Naive thymus-derived CD8-positive, alpha-beta T cell (primary cell): ENCODE results near the gene CAMTA1. TPM values are rescaled to one million over a fixed set of nuclear protein-coding genes. Genes with fewer than 3 reads are reported as not detected.

Source experiments
- ATAC-seq, 2 donors: fragments of 150-1000 bp; cut with Tn5 transposase in 1 of 2; sonication (Bioruptor Pico), chemical (Tn5 transposase) in 1 of 2; 1 replicate in 1 of 2; 2 replicates in 1 of 2; pipeline ENCODE4 v1.10.0; 2021; ENCODE audit warnings: mild to moderate bottlenecking in 2 of 2, moderate library complexity in 2 of 2
- POLR2A ChIA-PET: fragments of 350-600 bp; sonication (Branson Sonifier 250); formaldehyde crosslinking; loops from one replicate; lab custom pipeline; 2021; ENCODE audit warnings: antibody characterized with exemption; lab: Charles Lee
- DNase-seq, 10 donors: peaks; one replicate each; pipeline versions ENCODE4 v3.0.0 to v3.0.0-alpha.2; 2020 to 2022
- H3K27ac Mint-ChIP-seq, 10 donors: one replicate each; pipeline ENCODE4 v1.8.0; 2020 to 2022; ENCODE audit warnings: mild to moderate bottlenecking in 10 of 10, mixed read lengths in 10 of 10, moderate library complexity in 4 of 10, inconsistent platforms in 1 of 10
- H3K27me3 Mint-ChIP-seq, 5 donors: one replicate each; pipeline ENCODE4 v1.8.0; 2021 to 2022; ENCODE audit warnings: mixed read lengths in 5 of 5
- H3K36me3 Mint-ChIP-seq, 3 donors: one replicate each; pipeline ENCODE4 v1.8.0; 2020 to 2022; ENCODE audit warnings: mixed read lengths in 3 of 3, mild to moderate bottlenecking in 2 of 3, inconsistent platforms in 1 of 3
- H3K4me1 Mint-ChIP-seq, 4 donors: one replicate each; pipeline ENCODE4 v1.8.0; 2021 to 2022; ENCODE audit warnings: mixed read lengths in 4 of 4
- H3K4me3 Mint-ChIP-seq, 10 donors: one replicate each; pipeline ENCODE4 v1.8.0; 2020 to 2022; ENCODE audit warnings: mild to moderate bottlenecking in 10 of 10, mixed read lengths in 10 of 10, moderate library complexity in 6 of 10, inconsistent platforms in 1 of 10
- H3K9me3 Mint-ChIP-seq, 9 donors: one replicate each; pipeline ENCODE4 v1.8.0; 2020 to 2022; ENCODE audit warnings: mixed read lengths in 9 of 9, mild to moderate bottlenecking in 3 of 9, inconsistent platforms in 1 of 9, moderate library complexity in 1 of 9
- polyA plus RNA-seq, 3 donors: library from polyadenylated mRNA; unstranded; fragments of 300-500 nt; fragmentation: Illumina TruSeq; gene quantifications; one replicate each; pipeline ENCODE4 v1.2.3, GENCODE V29; 2021
- total RNA-seq, 8 experiments: library from RNA in 2 of 8; stranded (reverse) in 2 of 8; gene quantifications; one replicate each; pipeline ENCODE4 v1.2.3 and lab custom pipeline; 2021 to 2026

CAMTA1 gene
- total and polyA plus RNA-seq, 5 experiments from 2014 or later = 32.6 to 78.3 (median 47.3) TPM

- Mint-ChIP-seq H3K27ac (no peak overlapping the region), H3K4me1 (no peaks in the 10 kb centered on the region), H3K27me3 (peaks cover 0 to 3% (median 0%) of the 10 kb centered on the region in 5 donors), H3K9me3 (no peaks in the 10 kb centered on the region), H3K4me3 (no peak overlapping the region), H3K36me3 (no peaks in the 10 kb centered on the region)
- ATAC-seq (no peak), DNase-seq (no peak)
- POLR2A ChIA-PET = no interaction called here
Measured at GRCh38 chr1:7476402-7476801, 691.1 kb downstream of the CAMTA1 start.

GRCh38 chr1:7476861-7477547 lies 691.8 kb downstream of the CAMTA1 start:
- Mint-ChIP-seq H3K36me3 (no peaks in the 10 kb centered on the region), H3K27me3 (peaks cover 0 to 2% (median 0%) of the 10 kb centered on the region in 5 donors), H3K4me1 (no peaks in the 10 kb centered on the region), H3K9me3 (no peaks in the 10 kb centered on the region), H3K4me3 (no peak overlapping the region), H3K27ac (no peak overlapping the region)
- no peak for DNase-seq
- POLR2A ChIA-PET = no interaction called here
- ATAC-seq = no peak

GRCh38 chr1:7477593-7477992 lies 692.3 kb downstream of the CAMTA1 start:
- Mint-ChIP-seq H3K4me3 (no peak overlapping the region), H3K9me3 (no peaks in the 10 kb centered on the region), H3K36me3 (no peaks in the 10 kb centered on the region), H3K27ac (no peak overlapping the region), H3K4me1 (no peaks in the 10 kb centered on the region), H3K27me3 (peaks cover 0 to 2% (median 0%) of the 10 kb centered on the region in 5 donors)
- POLR2A ChIA-PET = no interaction called here
- DNase-seq = no peak
- ATAC-seq = no peak

GRCh38 chr1:7478142-7478790 lies 693.0 kb downstream of the CAMTA1 start:
- Mint-ChIP-seq H3K4me1 (no peaks in the 10 kb centered on the region), H3K27me3 (peaks cover 0 to 6% (median 2%) of the 10 kb centered on the region in 5 donors), H3K27ac (no peak overlapping the region), H3K4me3 (no peak overlapping the region), H3K36me3 (no peaks in the 10 kb centered on the region), H3K9me3 (no peaks in the 10 kb centered on the region)
- ATAC-seq (no peak), DNase-seq (no peak)
- POLR2A ChIA-PET = no interaction called here

GRCh38 chr1:7478809-7479499 lies 693.7 kb downstream of the CAMTA1 start:
- H3K9me3 Mint-ChIP-seq = no peaks in the 10 kb centered on the region
- H3K27me3 Mint-ChIP-seq = peaks cover 0 to 6% (median 2%) of the 10 kb centered on the region in 5 donors
- H3K4me1 Mint-ChIP-seq = no peaks in the 10 kb centered on the region
- H3K27ac Mint-ChIP-seq = no peak overlapping the region
- ATAC-seq (no peak), DNase-seq (no peak)
- H3K4me3 Mint-ChIP-seq = no peak overlapping the region
- H3K36me3 Mint-ChIP-seq = no peaks in the 10 kb centered on the region
- POLR2A ChIA-PET = no interaction called here

- no peaks in the 10 kb centered on the region for H3K36me3 Mint-ChIP-seq
- H3K9me3 Mint-ChIP-seq = no peaks in the 10 kb centered on the region
- no peak overlapping the region for H3K27ac Mint-ChIP-seq
- H3K4me1 Mint-ChIP-seq = no peaks in the 10 kb centered on the region
- DNase-seq (no peak), ATAC-seq (no peak)
- POLR2A ChIA-PET = no interaction called here
- peaks cover 0 to 8% (median 2%) of the 10 kb centered on the region in 5 donors for H3K27me3 Mint-ChIP-seq
- H3K4me3 Mint-ChIP-seq = no peak overlapping the region
Measured at GRCh38 chr1:7479571-7479970, 694.3 kb downstream of the CAMTA1 start.

- Mint-ChIP-seq H3K36me3 (no peaks in the 10 kb centered on the region), H3K27ac (no peak overlapping the region), H3K27me3 (peaks cover 0 to 10% (median 2%) of the 10 kb centered on the region in 5 donors), H3K4me3 (no peak overlapping the region), H3K4me1 (no peaks in the 10 kb centered on the region), H3K9me3 (no peaks in the 10 kb centered on the region)
- DNase-seq = no peak
- ATAC-seq = no peak
- POLR2A ChIA-PET = no interaction called here
Measured at GRCh38 chr1:7481194-7481593, 695.9 kb downstream of the CAMTA1 start.

- peaks cover 0 to 10% (median 2%) of the 10 kb centered on the region in 5 donors for H3K27me3 Mint-ChIP-seq
- ATAC-seq = no peak
Measured at GRCh38 chr1:7482077-7482476, 696.8 kb downstream of the CAMTA1 start.

GRCh38 chr1:7482772-7483495 lies 697.7 kb downstream of the CAMTA1 start:
- no peaks in the 10 kb centered on the region for H3K4me1 Mint-ChIP-seq
- H3K27ac Mint-ChIP-seq = no peak overlapping the region
- DNase-seq = no peak
- POLR2A ChIA-PET = no interaction called here
- H3K4me3 Mint-ChIP-seq = no peak overlapping the region
- peaks cover 2 to 10% (median 5%) of the 10 kb centered on the region in 5 donors for H3K27me3 Mint-ChIP-seq
- H3K9me3 Mint-ChIP-seq = no peaks in the 10 kb centered on the region
- ATAC-seq = no peak
- H3K36me3 Mint-ChIP-seq = no peaks in the 10 kb centered on the region

More at GRCh38 chr1:7482077-7482476, 696.8 kb downstream of the CAMTA1 start:
- POLR2A ChIA-PET = no interaction called here
- DNase-seq = no peak
- Mint-ChIP-seq H3K36me3 (no peaks in the 10 kb centered on the region), H3K4me1 (no peaks in the 10 kb centered on the region), H3K4me3 (no peak overlapping the region), H3K27ac (no peak overlapping the region), H3K9me3 (no peaks in the 10 kb centered on the region)

- Mint-ChIP-seq H3K9me3 (no peaks in the 10 kb centered on the region), H3K27ac (no peak overlapping the region), H3K27me3 (peaks cover 2 to 15% (median 10%) of the 10 kb centered on the region in 5 donors), H3K4me3 (no peak overlapping the region), H3K36me3 (no peaks in the 10 kb centered on the region), H3K4me1 (no peaks in the 10 kb centered on the region)
- POLR2A ChIA-PET = no interaction called here
- DNase-seq = no peak
- ATAC-seq = no peak
Measured at GRCh38 chr1:7483634-7484383, 698.6 kb downstream of the CAMTA1 start.

GRCh38 chr1:7485086-7485780 lies 700.0 kb downstream of the CAMTA1 start:
- H3K36me3 Mint-ChIP-seq = no peaks in the 10 kb centered on the region
- peaks cover 2 to 17% (median 10%) of the 10 kb centered on the region in 5 donors for H3K27me3 Mint-ChIP-seq
- H3K4me3 Mint-ChIP-seq = no peak overlapping the region
- H3K27ac Mint-ChIP-seq = no peak overlapping the region
- no peak for ATAC-seq
- DNase-seq = no peak
- no peaks in the 10 kb centered on the region for H3K9me3 Mint-ChIP-seq
- POLR2A ChIA-PET = no interaction called here
- no peaks in the 10 kb centered on the region for H3K4me1 Mint-ChIP-seq

GRCh38 chr1:7485826-7486225 lies 700.6 kb downstream of the CAMTA1 start:
- no peak for DNase-seq
- Mint-ChIP-seq H3K9me3 (no peaks in the 10 kb centered on the region), H3K27ac (no peak overlapping the region), H3K36me3 (no peaks in the 10 kb centered on the region), H3K4me1 (no peaks in the 10 kb centered on the region), H3K27me3 (peaks cover 2 to 17% (median 10%) of the 10 kb centered on the region in 5 donors), H3K4me3 (no peak overlapping the region)
- POLR2A ChIA-PET = no interaction called here
- no peak for ATAC-seq
